OCI-LY7 (cell line): ENCODE measurements around the gene ZMYND15. TPM values are rescaled to one million over a fixed set of nuclear protein-coding genes. Genes with fewer than 3 reads are reported as not detected.

ENCODE experiments used
- BruUV-seq: library from RNA; stranded (reverse); fragments of 400-500 nt; replicated peaks from 2 replicates; lab custom pipeline; 2021; lab: Mats Ljungman, UMichigan
- CTCF ChIA-PET: fragments of 300-600 bp; sonication (Branson Sonifier 250); formaldehyde crosslinking; loops from one replicate; lab custom pipeline; 2022; ENCODE audit warnings: antibody characterized with exemption; ENCODE audit not compliant: unreplicated experiment; lab: Charles Lee
- POLR2A ChIA-PET: fragments of 300-600 bp; sonication (Branson Sonifier 250); formaldehyde crosslinking; loops from one replicate; lab custom pipeline; 2022; ENCODE audit warnings: antibody characterized with exemption; lab: Charles Lee
- DNase-seq: peaks from one replicate; pipeline ENCODE4 v3.0.0-alpha.2; 2015; ENCODE audit warnings: low spot score
- H2AFZ ChIP-seq: fragments of 200-600 bp; sonication (generic), shearing (Covaris generic); 2 replicates; pipeline ENCODE4 v1.6.1; 2014; ENCODE audit warnings: mild to moderate bottlenecking, antibody characterized with exemption, low read length, moderate library complexity
- H3K27ac ChIP-seq: fragments of 200-600 bp; sonication (generic); 2 replicates; pipeline ENCODE4 v1.5.1; 2014; ENCODE audit warnings: mixed run types, low read depth, mild to moderate bottlenecking, moderate library complexity, low read length, inconsistent platforms; ENCODE audit not compliant: poor library complexity, severe bottlenecking
- H3K36me3 ChIP-seq: fragments of 200-600 bp; sonication (generic); 2 replicates; pipeline ENCODE4 v1.6.1; 2014; ENCODE audit warnings: mild to moderate bottlenecking, antibody characterized with exemption, low read length, moderate library complexity, mixed read lengths; ENCODE audit not compliant: insufficient read depth
- H3K4me1 ChIP-seq: fragments of 200-600 bp; sonication (generic); 2 replicates; pipeline ENCODE4 v1.5.1; 2014; ENCODE audit warnings: mild to moderate bottlenecking, low read length; ENCODE audit not compliant: insufficient read depth, poor library complexity, severe bottlenecking
- H3K4me2 ChIP-seq: fragments of 200-600 bp; sonication (generic); 2 replicates; pipeline ENCODE4 v1.6.1; 2014; ENCODE audit warnings: mild to moderate bottlenecking, low read length
- H3K4me3 ChIP-seq: fragments of 200-600 bp; sonication (generic); 2 replicates; pipeline ENCODE4 v1.5.1; 2014; ENCODE audit warnings: mild to moderate bottlenecking, low read depth, low read length; ENCODE audit not compliant: poor library complexity, severe bottlenecking
- H3K79me2 ChIP-seq: fragments of 200-600 bp; sonication (generic); 2 replicates; pipeline ENCODE4 v1.6.1; 2016; ENCODE audit warnings: low read depth, mild to moderate bottlenecking, low read length, moderate library complexity, mixed read lengths; ENCODE audit not compliant: insufficient read depth
- H3K9me2 ChIP-seq: fragments of 200-600 bp; sonication (generic); 2 replicates; pipeline ENCODE4 v1.6.1; 2016; ENCODE audit warnings: mild to moderate bottlenecking, low read length, mixed read lengths; ENCODE audit not compliant: insufficient read depth
- H3K9me3 ChIP-seq: fragments of 200-600 bp; sonication (generic); 2 replicates; pipeline ENCODE4 v1.6.1; 2014; ENCODE audit warnings: mild to moderate bottlenecking, mixed run types, low read length, mixed read lengths
- H4K20me1 ChIP-seq: fragments of 200-600 bp; sonication (generic); 2 replicates; pipeline ENCODE4 v1.6.1; 2014; ENCODE audit warnings: mild to moderate bottlenecking, antibody characterized with exemption, low read length, moderate library complexity, mixed read lengths; ENCODE audit not compliant: insufficient read depth
- EZH2phosphoT487 ChIP-seq: fragments of 200-600 bp; sonication (generic); IDR thresholded peaks from 2 replicates; pipeline ENCODE4 v1.6.1; 2018; ENCODE audit warnings: low read depth, borderline replicate concordance, mild to moderate bottlenecking, mixed run types, antibody characterized with exemption, low read length, moderate library complexity, mixed read lengths
- intact Hi-C: fragments of 100-400 bp; cut with micrococcal nuclease; formaldehyde crosslinking; loops from one replicate; pipeline ENCODE4 v1.10.0; 2022; ENCODE audit not compliant: unreplicated experiment
- total RNA-seq, 2 experiments: library from RNA; depleted of rRNA in 1 of 2; stranded (reverse); fragments of >200 nt in 1 of 2; shearing (Covaris generic) in 1 of 2; gene quantifications; 2 replicates each; pipeline ENCODE4 v1.2.3, GENCODE V29; 2014 to 2022
- TF ChIP-seq, protein P1 (sequence below): fragments of 200-600 bp; sonication (generic); conservative IDR thresholded peaks from 2 replicates; pipeline ENCODE4 v1.5.1; 2014; ENCODE audit warnings: mild to moderate bottlenecking, antibody characterized with exemption, low read length, moderate library complexity, mixed read lengths

Gene ZMYND15
- total RNA-seq, 2 experiments from 2014 or later: not detected

DNA sequence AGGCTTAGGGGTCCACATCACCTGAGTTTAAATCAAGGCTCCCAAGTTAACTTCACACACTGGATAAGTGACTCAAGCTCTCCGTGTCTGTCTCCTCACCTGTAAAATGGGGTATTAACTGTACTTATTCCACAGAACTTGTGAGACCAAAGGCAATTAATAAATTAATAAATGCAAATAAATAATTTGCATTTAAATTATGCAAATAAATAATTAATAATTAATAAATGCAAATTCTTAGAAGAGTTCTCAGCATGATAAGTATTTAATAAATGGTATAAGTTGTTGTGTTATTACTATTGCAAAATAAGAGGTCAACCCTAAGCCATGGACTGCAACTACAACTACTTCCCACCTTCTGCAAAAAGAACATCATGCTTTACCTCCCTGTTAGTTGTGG, 13.8 kb downstream of the ZMYND15 start:
- no peak overlapping the region for H3K4me3 ChIP-seq
- no peak overlapping the region for H2AFZ ChIP-seq
- DNase-seq: no peak
- TF ChIP-seq, protein P1, sequence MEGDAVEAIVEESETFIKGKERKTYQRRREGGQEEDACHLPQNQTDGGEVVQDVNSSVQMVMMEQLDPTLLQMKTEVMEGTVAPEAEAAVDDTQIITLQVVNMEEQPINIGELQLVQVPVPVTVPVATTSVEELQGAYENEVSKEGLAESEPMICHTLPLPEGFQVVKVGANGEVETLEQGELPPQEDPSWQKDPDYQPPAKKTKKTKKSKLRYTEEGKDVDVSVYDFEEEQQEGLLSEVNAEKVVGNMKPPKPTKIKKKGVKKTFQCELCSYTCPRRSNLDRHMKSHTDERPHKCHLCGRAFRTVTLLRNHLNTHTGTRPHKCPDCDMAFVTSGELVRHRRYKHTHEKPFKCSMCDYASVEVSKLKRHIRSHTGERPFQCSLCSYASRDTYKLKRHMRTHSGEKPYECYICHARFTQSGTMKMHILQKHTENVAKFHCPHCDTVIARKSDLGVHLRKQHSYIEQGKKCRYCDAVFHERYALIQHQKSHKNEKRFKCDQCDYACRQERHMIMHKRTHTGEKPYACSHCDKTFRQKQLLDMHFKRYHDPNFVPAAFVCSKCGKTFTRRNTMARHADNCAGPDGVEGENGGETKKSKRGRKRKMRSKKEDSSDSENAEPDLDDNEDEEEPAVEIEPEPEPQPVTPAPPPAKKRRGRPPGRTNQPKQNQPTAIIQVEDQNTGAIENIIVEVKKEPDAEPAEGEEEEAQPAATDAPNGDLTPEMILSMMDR: no peak
- H3K9me3 ChIP-seq: no peaks in the 10 kb centered on the region
- CTCF ChIA-PET: no interaction called here
- no peaks in the 10 kb centered on the region for H3K79me2 ChIP-seq
- H3K36me3 ChIP-seq: no peaks in the 10 kb centered on the region
- BruUV-seq: no TSS peak
- POLR2A ChIA-PET: no interaction called here
- H3K9me2 ChIP-seq: no peaks in the 10 kb centered on the region
- peaks cover under 1% of the 10 kb centered on the region for H3K4me1 ChIP-seq
- H3K27ac ChIP-seq: no peak overlapping the region
- no peak overlapping the region for H3K4me2 ChIP-seq
- intact Hi-C loops: no loop called here
- no peaks in the 10 kb centered on the region for H4K20me1 ChIP-seq

DNA sequence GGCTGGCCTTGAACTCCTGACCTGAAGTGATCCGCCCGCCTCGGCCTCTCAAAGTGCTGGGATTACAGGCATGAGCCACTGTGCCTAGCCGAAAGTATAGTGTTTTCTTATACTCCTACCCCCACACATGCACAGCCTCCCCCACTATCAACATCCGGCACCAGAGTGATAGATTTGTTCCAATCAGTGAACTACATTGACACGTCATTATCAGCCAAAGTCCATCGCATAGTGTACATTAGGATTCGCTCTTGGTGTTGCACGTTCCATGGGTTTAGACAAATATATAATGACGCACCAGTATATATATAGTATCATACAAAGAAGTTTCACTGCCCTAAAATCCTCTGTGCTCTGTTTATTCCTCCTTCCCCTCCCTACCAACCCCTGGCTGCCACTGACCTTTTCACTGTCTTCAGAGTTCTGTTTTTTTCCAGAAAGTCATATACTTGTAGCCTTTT, 20.2 kb downstream of the ZMYND15 start:
- H2AFZ ChIP-seq: no peak overlapping the region
- ChIA-PET CTCF (no interaction called here), POLR2A (no interaction called here)
- H3K9me2 ChIP-seq: no peaks in the 10 kb centered on the region
- H3K4me2 ChIP-seq: no peak overlapping the region
- peaks cover 4% of the 10 kb centered on the region for H3K4me1 ChIP-seq
- TF ChIP-seq, protein P1: no peak
- TF ChIP-seq EZH2phosphoT487: no peak
- no TSS peak for BruUV-seq
- no peaks in the 10 kb centered on the region for H4K20me1 ChIP-seq
- H3K9me3 ChIP-seq: no peaks in the 10 kb centered on the region
- H3K4me3 ChIP-seq: no peak overlapping the region
- no peak overlapping the region for H3K27ac ChIP-seq
- no peaks in the 10 kb centered on the region for H3K79me2 ChIP-seq
- no peak for DNase-seq
- intact Hi-C loops: no loop called here
- H3K36me3 ChIP-seq: no peaks in the 10 kb centered on the region

DNA sequence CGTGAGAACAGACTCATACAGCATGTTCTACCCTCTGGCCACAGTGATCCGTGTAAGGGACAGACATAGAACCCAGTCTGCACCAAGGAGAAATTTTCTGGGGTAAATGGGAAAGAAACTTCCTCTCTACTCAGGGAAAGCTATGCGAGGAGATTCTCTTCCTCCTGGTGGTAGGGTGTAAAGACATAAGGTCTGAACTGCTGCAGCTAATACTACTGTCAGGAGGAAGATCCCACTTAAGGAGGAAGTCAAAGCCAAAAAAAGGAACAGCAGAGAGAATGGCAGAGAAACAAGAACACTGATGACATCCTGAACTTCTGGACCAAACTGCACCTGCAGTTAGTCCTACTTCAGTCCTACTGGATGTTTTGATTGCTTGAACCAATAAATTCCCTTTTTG, 25.0 kb downstream of the ZMYND15 start:
- no peak overlapping the region for H3K4me3 ChIP-seq
- POLR2A ChIA-PET: interaction anchor here (0.9 kb wide), 1 partner anchor 10 kb away, joined by 3 read pairs; no protein-coding TSS in a partner anchor
- DNase-seq: peak; percentile 16
- CTCF ChIA-PET: no interaction called here
- H4K20me1 ChIP-seq: no peaks in the 10 kb centered on the region
- no peak overlapping the region for H3K4me2 ChIP-seq
- H2AFZ ChIP-seq: no peak overlapping the region
- no TSS peak for BruUV-seq
- no peak for TF ChIP-seq EZH2phosphoT487
- TF ChIP-seq, protein P1: no peak
- H3K9me3 ChIP-seq: no peaks in the 10 kb centered on the region
- peaks cover 4% of the 10 kb centered on the region for H3K4me1 ChIP-seq
- no peak overlapping the region for H3K27ac ChIP-seq
- H3K36me3 ChIP-seq: no peaks in the 10 kb centered on the region
- H3K9me2 ChIP-seq: no peaks in the 10 kb centered on the region
- intact Hi-C loops: no loop called here
- no peaks in the 10 kb centered on the region for H3K79me2 ChIP-seq
